Peyer's patch (tissue), 4 donors: ENCODE results near the gene NRF1.
"Not testable (repeated sequence)": the region's sequence is repeated elsewhere in the genome, so short reads cannot be mapped to it uniquely, and the experiment has no call there.

ENCODE experiments used
- CTCF ChIP-seq, 6 experiments: fragments of 450-650 bp in 4 of 6; fragments of 200-600 bp in 2 of 6; sonication (generic) in 1 of 6; IDR thresholded peaks; one replicate each; pipeline ENCODE4 v1.5.1; 2017 to 2019; ENCODE audit warnings: antibody characterized with exemption in 6 of 6, mild to moderate bottlenecking in 3 of 6, moderate library complexity in 1 of 6
- POLR2A ChIP-seq, 2 donors: fragments of 450-650 bp; IDR thresholded peaks; one replicate each; pipeline ENCODE4 v1.5.1; 2017; ENCODE audit warnings: antibody characterized with exemption in 2 of 2, mild to moderate bottlenecking in 2 of 2, moderate library complexity in 2 of 2

- not testable (repeated sequence) for TF ChIP-seq CTCF, POLR2A (IDR thresholded peaks at IDR 0.05)
Measured at GRCh38 chr7:129659907-129660306, 48.4 kb downstream of the NRF1 start.
